NCI-H2227 (cell line): Measurements from ENCODE around the gene MRM2.

ENCODE experiments used
- DNase-seq: peaks from one replicate; lab custom pipeline; 2025; ENCODE audit not compliant: unreplicated experiment; lab: John Stamatoyannopoulos, UW

Gene MRM2

GRCh38 chr7:2241580-2242540 lies at the start of gene MRM2, which contains the start of gene NUDT1:
Gene MRM2 (minus strand): TSS chr7:2242205. CDS start chr7:2242169, 36 bp downstream.
Gene NUDT1 (plus strand): TSS chr7:2242226. CDS start chr7:2244575, 2,349 bp downstream.
- DNase-seq, result peak; percentile 89

- DNase-seq, result no peak
These were observed 48.9 kb upstream of the MRM2 start for GRCh38 chr7:2290877-2291276.

GRCh38 chr7:2289621-2290020 lies 47.6 kb upstream of the MRM2 start:
- DNase-seq, result no peak

- no peak for DNase-seq
These were observed 47.1 kb upstream of the MRM2 start for GRCh38 chr7:2289111-2289586.

- DNase-seq, result no peak
These were observed 46.5 kb upstream of the MRM2 start for GRCh38 chr7:2288503-2288902.

- no peak for DNase-seq
These were observed 45.7 kb upstream of the MRM2 start for GRCh38 chr7:2287745-2288144.

- DNase-seq, result no peak
These were observed 41.1 kb upstream of the MRM2 start for GRCh38 chr7:2283074-2283473.

- no peak for DNase-seq
These were observed 40.3 kb upstream of the MRM2 start for GRCh38 chr7:2282185-2282751.

- no peak for DNase-seq
These were observed 39.5 kb upstream of the MRM2 start for GRCh38 chr7:2281541-2281940.

- DNase-seq, result no peak
These were observed 38.4 kb upstream of the MRM2 start for GRCh38 chr7:2280424-2280823.

GRCh38 chr7:2279896-2280295 lies 37.9 kb upstream of the MRM2 start:
- no peak for DNase-seq

GRCh38 chr7:2278026-2278425 lies 36.0 kb upstream of the MRM2 start:
- DNase-seq, result no peak

- DNase-seq, result no peak
These were observed 34.1 kb upstream of the MRM2 start for GRCh38 chr7:2276107-2276506.

GRCh38 chr7:2275101-2275500 lies 33.1 kb upstream of the MRM2 start:
- no peak for DNase-seq

GRCh38 chr7:2274666-2275065 lies 32.7 kb upstream of the MRM2 start:
- no peak for DNase-seq

- no peak for DNase-seq
These were observed 31.9 kb upstream of the MRM2 start for GRCh38 chr7:2273866-2274265.

- no peak for DNase-seq
These were observed 30.0 kb upstream of the MRM2 start for GRCh38 chr7:2272031-2272430.

GRCh38 chr7:2271273-2272026 lies 29.4 kb upstream of the MRM2 start:
- DNase-seq, result no peak

GRCh38 chr7:2270495-2270894 lies 28.5 kb upstream of the MRM2 start:
- DNase-seq, result no peak

- no peak for DNase-seq
These were observed 28.0 kb upstream of the MRM2 start for GRCh38 chr7:2269991-2270460.
